ENCODE results near the gene SDS.

The SDS gene

DNA sequence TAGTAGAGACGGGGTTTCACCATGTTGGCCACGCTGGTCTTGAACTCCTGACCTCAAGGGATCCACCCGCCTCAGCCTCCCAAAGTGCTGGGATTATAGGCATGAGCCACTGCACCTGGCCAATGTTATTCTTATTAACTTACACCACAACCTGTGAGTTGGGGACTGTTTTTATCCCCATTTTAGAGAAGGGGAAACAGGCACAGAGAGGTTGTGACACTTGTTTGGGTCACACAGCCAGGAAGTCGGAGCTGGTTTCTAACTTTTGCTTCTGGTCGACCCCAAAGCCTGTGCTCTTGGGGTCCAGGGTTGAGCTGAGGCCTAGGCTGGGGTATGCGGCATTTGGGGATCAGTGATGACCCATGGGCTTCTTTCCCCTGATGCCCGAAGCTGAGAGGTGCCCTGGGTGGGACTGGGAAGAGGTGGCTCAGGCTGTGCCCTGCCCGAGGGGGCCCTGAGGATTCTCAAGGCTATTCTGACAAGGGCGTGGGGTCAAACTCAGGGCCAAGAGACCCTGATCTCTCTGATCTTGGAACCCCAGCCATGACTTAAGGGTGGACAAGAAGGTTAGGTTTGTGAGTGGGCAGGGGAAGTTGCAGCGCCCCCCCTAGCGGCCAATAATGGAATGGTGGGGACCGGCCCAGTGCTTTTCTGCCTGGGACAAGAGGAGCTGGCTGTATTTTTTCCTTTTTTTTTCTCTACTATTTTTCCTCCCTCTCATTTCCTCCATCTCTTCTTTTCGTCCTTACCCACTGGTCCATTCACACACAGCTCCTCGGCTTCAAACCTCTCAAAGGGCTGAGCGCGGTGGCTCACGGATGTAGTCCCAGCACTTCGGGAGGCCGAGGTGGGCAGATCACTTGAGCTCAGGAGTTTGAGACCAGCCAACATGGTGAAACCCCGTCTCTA, 21.5 kb upstream of the SDS start:
- peak; percentile 56 for DNase-seq

DNA sequence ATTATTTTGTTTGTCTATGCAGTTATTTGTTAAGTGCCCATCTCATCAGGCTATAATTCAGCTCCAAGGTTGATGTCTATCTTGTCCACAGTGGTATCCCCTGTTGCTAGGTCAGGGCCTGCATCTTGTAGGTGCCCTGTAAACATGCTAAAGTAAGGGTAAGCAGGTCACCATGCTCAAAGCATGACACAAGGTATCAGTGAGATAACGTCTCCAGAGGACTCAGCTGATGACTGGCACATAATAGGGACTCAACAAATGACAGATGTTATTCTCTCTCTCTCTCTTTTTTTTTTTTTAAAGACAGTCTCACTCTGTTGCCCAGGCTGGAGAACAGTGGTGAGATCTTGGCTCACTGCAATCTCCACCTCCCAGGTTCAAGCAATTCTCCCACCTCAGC, 20.8 kb upstream of the SDS start:
- no peak for DNase-seq

- DNase-seq: peak; percentile 22
These were observed 19.4 kb upstream of the SDS start for GRCh38 chr12:113422886-113423669.

- DNase-seq: peak; percentile 99
These were observed 18.6 kb upstream of the SDS start, which contains the start of gene SDSL for GRCh38 chr12:113422030-113422885. Gene SDSL (plus strand): TSS chr12:113422380. CDS start chr12:113427983, 5,603 bp downstream.

- no peak for DNase-seq
These were observed 17.4 kb upstream of the SDS start for GRCh38 chr12:113420996-113421595.

- DNase-seq: peak; percentile 96
These were observed 14.7 kb upstream of the SDS start for GRCh38 chr12:113418213-113418879.

DNA sequence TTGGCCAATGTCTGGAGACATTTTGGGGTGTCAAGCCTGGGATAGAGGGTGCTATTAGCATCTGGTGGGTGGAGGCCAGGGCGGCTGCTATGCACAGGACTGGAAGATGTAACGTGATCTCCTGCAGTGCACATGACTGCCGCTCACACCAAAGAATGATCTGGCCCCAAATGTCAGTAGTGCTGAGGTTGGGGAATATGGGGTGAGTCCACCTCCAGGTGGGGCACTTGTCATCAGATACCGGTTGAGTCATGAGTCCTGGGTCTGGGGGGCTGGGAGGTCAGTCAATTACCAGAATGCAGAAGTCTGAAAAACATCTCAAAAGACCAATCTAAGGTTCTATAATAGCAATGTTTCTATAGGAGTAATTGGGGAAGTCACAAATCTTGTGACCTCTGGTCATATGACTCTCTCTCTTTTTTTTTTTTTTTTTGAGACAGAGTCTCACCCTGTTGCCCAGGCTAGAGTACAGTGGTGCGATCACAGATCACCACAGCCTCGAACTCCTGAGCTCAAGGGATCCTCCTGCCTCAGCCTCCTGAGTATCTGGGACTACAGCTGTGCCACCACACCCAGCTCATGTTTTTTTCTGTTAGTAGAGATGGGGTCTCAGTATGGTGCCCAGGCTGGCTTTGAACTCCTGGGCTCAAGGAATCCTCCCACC, 12.5 kb upstream of the SDS start:
- DNase-seq: peak; percentile 92

- DNase-seq: no peak
These were observed 10.9 kb upstream of the SDS start for GRCh38 chr12:113414519-113415038.

DNA sequence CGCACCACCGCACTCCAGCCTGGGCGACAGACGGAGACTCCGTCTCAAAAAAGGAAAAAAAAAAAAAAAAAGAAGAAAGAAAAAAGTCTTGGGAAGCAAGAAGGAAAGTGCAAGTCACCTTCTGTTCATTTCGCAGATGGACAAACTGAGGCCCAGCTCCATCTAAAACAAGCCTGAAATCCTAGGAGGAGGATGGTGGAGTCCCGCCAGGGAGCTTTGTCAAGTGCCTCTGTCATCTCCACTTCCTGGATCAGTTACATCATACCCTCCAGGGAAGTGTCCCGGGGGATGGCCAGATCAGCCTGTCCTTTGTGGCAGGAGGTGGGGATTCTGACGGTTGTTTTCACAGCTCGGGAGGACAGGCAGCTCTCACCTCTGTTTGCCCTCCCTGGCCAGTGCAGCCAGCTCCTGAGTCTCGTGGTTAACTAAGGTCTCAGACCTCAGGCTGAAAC, 9.8 kb upstream of the SDS start:
- DNase-seq: peak; percentile 65

- no peak for DNase-seq
These were observed 5.9 kb upstream of the SDS start for GRCh38 chr12:113409462-113410124.

DNA sequence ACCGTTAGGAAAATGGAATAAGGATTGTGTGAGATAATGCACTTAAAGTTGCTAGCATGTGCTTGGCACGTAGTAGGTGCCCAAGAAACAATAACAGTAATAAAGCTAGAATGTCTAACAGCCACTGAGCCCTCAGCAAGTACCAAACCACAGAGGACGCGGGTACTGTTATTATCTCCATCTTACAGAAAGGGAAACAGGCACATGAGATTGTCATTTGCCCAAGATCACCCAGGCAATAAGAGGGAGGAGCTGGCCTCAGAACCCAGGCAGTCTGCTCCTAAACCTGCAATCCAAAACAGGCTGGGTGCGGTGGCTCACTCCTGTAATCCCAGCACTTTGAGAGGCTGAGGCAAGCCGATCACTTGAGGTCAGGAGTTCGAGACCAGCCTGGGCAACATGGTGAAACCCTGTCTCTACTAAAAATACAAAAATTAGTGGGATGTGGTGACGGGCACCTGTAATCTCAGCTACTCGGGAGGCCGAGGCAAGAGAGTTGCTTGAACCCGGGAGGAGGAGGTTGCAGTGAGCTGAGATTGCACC, 5.1 kb upstream of the SDS start:
- no peak for DNase-seq

- peak; percentile 48 for DNase-seq
These were observed 4.4 kb upstream of the SDS start for GRCh38 chr12:113407931-113408600.

DNA sequence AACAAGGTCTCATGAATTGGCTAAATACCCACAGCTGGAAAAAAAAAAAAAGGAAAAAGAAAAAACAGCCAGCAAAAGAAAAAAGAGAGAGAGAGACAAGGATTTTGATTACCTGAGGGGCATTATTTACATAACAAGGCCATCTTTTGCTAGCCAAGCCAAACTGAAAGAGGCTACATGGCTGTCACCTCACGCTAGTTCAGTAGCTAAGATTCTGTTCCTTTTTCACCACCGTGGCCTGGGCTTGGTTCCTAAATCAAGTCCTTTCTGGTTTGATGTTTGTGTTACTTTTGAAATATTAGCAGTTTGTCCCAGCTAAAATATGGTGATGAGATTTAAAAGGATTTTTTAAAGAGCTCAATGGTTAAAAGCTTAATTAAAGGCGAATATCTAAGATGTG, 2.0 kb upstream of the SDS start:
- peak; percentile 82 for DNase-seq

GRCh38 chr12:113402586-113403260, 964 bp downstream of the SDS start:
- no peak for DNase-seq

DNA sequence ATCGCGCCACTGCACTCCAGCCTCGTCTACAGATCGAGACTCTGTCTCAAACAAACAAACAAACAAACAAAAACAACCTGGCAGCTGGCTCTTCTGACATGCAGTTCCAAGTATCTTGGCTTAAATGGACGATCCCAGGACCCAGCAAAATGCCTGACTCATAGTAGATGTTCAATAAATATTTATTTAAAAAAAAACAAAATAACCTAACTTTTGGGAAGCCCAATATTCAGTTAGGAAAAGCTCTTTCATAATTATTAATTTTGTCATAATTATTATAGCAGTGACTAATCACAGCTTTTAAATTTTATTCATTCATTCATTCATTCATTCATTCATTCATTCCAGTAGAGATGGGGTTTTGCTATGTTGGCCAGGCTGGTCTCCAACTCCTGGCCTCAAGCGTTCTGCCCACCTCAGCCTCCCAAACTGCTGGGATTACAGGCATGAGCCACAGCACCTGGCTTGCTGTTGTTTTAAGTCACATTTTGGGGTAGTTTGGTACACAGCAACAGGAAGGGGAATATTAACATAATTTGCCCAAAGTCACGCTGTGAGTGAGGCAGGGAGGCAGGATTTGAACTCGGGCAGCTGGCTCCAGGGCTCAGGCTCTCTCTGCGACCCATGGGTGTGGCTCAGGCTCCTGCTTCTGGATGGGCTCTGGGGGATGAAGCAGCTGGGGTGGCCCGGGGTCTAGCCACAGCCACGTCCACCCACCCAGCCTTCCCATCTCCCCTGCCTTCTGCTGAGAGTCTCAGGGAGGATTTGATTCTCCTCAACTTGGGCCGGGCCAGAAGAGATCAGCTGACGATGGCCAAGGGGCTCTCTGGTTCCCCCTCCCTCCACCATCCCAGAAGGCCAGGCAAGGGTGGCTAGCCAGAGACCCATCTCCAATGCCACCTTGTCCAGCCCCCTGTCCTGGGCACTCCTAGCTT, 2.4 kb downstream of the SDS start:
- no peak for DNase-seq

DNA sequence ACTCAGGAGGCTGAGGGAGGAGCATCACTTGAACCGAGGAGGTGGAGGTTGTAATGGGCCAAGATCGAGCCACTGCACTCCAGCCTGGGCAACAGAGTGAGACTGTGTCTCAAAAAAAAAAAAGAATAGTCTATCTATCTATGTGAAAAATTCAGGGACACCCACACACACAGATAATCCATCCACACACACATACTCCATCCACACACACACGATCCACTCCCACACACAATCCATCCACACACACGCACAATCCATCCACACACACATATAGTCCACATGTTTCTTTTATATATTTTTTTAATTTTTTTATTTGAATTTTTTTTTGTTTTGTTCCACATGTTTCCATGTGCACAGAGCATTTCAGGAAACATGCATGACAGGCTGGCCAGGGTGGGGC, 3.3 kb downstream of the SDS start:
- no peak for DNase-seq

GRCh38 chr12:113399490-113399889, 4.2 kb downstream of the SDS start:
- DNase-seq: no peak
